GM18511 (cell line): Measurements from ENCODE around the gene RXYLT1.
"Not testable (repeated sequence)": the region's sequence is repeated elsewhere in the genome, so short reads cannot be mapped to it uniquely, and the experiment has no call there.

ENCODE experiments used
- ATAC-seq: cut with Tn5 transposase; IDR thresholded peaks from one replicate; pipeline ENCODE4 v1.9.1; 2021; ENCODE audit warnings: mild to moderate bottlenecking, moderate library complexity; ENCODE audit not compliant: unreplicated experiment

Gene RXYLT1

GRCh38 chr12:63842750-63843149, 63.0 kb downstream of the RXYLT1 start:
- not testable (repeated sequence) for ATAC-seq

- ATAC-seq, result no peak
These were observed 63.6 kb downstream of the RXYLT1 start for GRCh38 chr12:63843254-63843720.

- ATAC-seq, result peak; percentile 96
These were observed 64.1 kb downstream of the RXYLT1 start for GRCh38 chr12:63843721-63844390.

GRCh38 chr12:63844391-63845341, 65.0 kb downstream of the RXYLT1 start, which contains the start of gene SRGAP1:
Gene SRGAP1, plus strand, starts transcription at chr12:63844700. Its CDS starts 117 bp downstream, at chr12:63844817.
- no peak for ATAC-seq

GRCh38 chr12:63845726-63846125, 66.0 kb downstream of the RXYLT1 start:
- no peak for ATAC-seq

GRCh38 chr12:63846238-63846967, 66.7 kb downstream of the RXYLT1 start:
- ATAC-seq, result no peak

- ATAC-seq, result no peak
These were observed 68.7 kb downstream of the RXYLT1 start for GRCh38 chr12:63848450-63848849.

- no peak for ATAC-seq
These were observed 69.5 kb downstream of the RXYLT1 start for GRCh38 chr12:63849106-63849620.

GRCh38 chr12:63849641-63850040, 69.9 kb downstream of the RXYLT1 start:
- ATAC-seq, result no peak

GRCh38 chr12:63853978-63854377, 74.3 kb downstream of the RXYLT1 start:
- no peak for ATAC-seq

- no peak for ATAC-seq
These were observed 75.6 kb downstream of the RXYLT1 start for GRCh38 chr12:63855299-63855698.

GRCh38 chr12:63857771-63858670, 78.3 kb downstream of the RXYLT1 start:
- no peak for ATAC-seq
